HG03378 (cell line): ENCODE measurements around the gene IRF3.
"Not testable (repeated sequence)": the region's sequence is repeated elsewhere in the genome, so short reads cannot be mapped to it uniquely, and the experiment has no call there.

Experiments
- ATAC-seq: cut with Tn5 transposase; IDR thresholded peaks from one replicate; pipeline ENCODE4 v1.9.1; 2021; ENCODE audit warnings: mild to moderate bottlenecking, moderate library complexity; ENCODE audit not compliant: unreplicated experiment

The IRF3 gene

DNA sequence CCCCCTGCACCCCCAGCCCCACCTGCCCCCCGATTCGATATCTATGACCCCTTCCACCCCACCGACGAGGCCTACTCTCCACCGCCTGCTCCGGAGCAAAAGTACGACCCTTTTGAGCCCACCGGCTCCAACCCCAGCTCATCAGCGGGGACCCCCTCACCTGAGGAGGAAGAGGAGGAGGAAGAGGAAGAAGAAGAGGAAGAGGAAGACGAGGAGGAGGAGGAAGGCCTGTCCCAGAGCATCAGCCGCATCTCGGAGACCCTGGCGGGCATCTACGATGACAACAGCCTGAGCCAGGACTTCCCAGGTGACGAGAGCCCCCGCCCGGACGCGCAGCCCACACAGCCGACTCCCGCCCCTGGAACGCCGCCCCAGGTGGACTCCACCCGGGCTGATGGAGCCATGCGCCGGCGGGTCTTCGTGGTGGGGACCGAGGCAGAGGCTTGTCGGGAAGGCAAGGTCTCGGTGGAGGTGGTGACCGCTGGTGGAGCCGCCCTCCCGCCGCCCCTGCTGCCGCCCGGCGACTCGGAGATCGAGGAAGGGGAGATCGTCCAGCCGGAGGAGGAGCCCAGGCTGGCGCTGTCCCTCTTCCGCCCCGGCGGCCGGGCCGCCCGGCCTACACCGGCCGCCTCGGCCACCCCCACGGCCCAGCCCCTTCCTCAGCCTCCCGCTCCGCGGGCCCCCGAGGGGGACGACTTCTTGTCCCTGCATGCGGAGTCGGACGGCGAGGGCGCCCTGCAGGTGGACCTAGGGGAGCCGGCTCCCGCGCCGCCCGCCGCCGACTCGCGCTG is 14.4 kb downstream of the IRF3 start:
- ATAC-seq = no peak

DNA sequence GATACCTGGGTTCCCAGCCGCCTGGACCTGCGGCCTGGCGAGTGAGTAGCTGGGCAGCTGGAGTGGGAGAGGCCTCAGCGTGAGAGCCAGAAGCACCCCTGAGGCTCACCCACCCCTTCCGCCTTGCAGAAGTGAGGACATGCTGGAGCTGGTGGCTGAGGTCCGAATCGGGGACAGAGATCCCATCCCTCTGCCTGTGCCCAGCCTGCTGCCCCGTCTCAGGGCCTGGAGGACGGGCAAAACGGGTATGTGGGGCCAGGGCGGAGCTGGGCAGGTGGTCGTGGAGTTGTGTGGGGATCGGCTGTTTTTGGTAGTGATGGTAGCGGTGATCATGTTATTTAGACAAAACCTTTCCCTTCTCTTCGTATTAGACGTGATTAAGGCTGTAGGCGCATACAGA is 19.1 kb downstream of the IRF3 start:
- no peak for ATAC-seq

DNA sequence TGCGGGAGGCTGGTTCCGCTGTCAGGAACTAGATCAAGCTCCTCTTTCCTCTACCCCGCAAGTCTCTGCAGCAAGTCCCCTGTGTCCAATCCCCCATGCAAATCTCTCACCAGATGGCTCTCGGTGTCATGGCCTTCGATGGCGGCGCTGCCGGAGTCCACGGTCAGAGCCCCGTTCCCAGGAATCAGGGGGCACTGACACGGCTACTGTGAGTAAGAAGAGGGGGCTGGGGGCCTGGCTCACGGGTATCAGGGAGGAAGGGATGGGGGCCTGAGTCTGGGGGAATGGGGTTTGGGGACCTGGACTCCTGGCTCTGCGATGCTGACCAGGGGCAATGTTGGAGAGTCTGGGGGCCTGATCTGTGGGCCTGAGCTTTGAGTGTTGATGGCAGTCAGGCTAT is 19.7 kb downstream of the IRF3 start:
- no peak for ATAC-seq

GRCh38 chr19:49645592-49645991 is 20.1 kb downstream of the IRF3 start:
- no peak for ATAC-seq

DNA sequence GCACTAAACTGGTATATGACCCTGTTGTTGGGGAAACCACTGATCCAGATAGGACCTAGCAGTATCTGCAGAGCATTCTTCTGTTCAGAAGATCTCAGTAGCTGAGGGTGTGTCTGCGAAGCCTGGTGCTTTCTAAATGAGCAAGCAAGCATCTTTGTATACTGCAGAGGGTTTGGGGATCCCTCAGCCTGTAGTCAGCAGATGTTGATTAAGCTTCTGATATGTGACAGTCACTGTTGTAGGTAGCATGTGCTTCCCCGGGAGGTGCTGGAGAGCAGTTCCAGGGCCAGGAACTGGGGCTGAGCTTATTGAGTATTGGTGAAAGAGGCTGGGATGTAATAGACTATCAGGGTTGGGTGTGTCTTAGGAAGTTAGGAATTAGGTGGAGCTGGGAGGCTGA is 22.2 kb downstream of the IRF3 start:
- ATAC-seq = no peak

GRCh38 chr19:49642492-49643035 is 23.1 kb downstream of the IRF3 start:
- ATAC-seq = no peak

DNA sequence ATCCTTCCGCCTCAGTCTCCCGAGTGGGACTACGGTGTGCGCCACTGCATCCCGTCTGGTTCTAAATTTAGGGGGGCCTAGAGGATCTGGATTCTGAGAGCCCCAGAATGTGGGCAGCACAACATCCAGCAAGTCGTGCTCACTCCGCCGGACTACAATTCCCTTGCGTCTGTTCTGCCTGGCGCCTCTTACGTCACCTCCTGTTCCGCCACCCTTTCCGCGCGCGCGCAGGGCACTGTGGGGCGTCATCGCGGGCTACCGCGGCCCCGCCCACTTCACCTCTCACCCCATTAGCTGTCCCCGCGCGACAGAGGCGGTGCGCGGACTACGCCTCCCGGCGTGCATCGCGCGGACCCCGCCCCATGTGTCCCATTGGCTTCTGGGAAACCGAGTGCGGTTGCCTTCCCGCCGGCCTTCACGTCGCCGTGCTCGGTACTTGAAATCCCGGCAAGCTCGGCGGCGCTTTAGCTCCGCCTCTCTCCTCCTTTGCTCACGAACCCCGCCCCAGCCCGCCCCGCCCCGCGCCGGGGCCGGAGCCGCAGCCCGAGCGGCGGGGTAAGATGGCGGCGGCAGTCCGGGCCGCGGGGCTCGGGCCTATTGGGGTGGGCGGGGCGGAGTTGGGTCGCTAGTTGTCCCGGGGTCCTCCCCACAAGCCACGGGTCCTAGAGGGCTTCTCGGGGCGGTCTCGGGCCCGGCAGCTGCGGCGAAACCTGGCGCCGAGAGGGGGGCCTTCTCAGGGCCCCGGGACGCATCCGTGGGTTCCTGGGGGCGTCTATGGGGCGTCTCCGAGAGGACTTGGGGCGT is 23.8 kb downstream of the IRF3 start, which contains the start of gene SCAF1:
Gene SCAF1, plus strand, starts transcription at position 522 of the 804 bp plus-strand sequence. CDS start 2,818 bp downstream, outside the sequence.
- ATAC-seq = peak; percentile 52

GRCh38 chr19:49640113-49640898 is 25.4 kb downstream of the IRF3 start, which contains the start of gene RRAS:
Gene RRAS (minus strand): TSS chr19:49640143. CDS start chr19:49640098, 45 bp downstream.
- peak; percentile 76 for ATAC-seq

DNA sequence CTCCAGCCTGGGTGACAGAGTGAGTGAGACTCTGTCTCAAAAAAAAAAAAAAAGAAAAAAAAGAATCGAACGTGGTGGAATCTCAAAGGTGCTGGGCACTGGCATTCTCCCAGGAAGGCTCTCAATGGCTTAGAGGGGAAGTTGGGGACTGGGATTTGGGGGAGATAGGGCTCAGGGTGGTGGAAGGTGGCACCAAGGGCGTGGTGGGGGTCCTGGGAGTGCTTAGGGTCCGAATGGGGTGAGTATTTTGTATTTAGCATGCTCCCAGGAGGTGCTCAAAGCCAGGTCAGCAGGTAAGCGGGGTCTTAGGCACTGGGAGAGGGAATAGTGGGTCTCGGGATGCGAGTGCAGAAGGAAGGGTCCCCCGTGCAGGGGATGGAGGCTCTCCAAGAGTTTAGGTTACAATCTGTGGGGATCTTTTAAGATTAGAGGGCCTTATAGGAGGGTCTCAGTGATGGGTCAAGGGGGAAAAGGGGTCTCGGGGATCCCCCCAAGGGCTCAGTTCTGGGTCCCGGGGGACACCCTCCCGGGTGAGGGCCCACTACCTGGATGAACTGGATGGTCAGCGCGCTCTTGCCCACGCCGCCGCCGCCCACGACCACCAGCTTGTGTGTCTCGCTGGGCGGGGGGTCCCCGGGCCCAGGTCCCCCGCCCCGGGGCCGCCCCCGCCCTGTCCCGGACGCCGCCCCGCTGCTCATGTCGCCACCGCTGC is 26.1 kb downstream of the IRF3 start:
- no peak for ATAC-seq

DNA sequence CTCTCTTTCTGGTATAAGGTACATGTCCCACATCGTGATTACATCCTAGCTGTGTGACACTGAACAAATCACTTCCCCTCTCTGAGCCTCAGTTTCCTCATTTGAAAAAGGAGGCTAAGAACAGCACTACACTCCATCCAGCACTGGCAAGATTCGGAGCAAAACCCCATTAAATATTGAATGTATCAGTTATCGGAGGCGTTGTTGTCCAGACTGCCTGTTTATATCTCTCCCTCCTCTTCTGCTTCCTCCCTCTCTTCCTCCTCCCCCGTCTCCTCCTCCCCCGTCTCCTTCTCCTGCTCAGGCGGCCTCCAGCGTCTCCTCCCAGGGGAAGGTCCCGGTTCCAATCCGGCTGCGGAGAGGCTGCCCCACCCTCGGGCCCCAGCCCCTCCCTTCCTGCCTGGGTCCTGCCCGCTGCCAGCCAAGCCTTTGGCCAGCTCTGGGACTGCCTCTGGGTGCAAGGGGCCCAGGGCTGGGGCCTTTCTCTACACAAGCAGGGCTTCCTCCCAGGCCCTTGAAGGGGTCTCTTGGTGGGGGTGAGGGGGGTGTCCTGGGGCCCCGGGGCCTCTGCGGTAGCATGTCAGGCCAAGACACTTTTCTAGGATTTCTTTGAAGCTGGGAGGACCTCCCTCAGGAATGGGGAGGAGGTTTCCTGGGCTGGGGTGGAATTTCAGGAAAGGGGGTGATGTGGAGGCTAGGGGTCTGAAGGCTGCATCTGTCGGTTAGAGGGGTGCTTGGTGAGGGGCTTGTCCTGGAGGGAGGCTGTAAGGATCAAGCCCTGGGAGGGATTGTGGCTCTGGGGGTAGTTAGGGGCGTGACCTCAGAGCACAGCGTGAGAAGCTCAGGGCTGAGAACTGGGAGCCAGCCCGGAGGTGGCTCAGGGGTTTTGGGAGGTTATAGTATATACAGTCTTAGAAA is 27.6 kb downstream of the IRF3 start:
- ATAC-seq = no peak

- no peak for ATAC-seq
Observed at GRCh38 chr19:49636233-49636932, 29.3 kb downstream of the IRF3 start.

DNA sequence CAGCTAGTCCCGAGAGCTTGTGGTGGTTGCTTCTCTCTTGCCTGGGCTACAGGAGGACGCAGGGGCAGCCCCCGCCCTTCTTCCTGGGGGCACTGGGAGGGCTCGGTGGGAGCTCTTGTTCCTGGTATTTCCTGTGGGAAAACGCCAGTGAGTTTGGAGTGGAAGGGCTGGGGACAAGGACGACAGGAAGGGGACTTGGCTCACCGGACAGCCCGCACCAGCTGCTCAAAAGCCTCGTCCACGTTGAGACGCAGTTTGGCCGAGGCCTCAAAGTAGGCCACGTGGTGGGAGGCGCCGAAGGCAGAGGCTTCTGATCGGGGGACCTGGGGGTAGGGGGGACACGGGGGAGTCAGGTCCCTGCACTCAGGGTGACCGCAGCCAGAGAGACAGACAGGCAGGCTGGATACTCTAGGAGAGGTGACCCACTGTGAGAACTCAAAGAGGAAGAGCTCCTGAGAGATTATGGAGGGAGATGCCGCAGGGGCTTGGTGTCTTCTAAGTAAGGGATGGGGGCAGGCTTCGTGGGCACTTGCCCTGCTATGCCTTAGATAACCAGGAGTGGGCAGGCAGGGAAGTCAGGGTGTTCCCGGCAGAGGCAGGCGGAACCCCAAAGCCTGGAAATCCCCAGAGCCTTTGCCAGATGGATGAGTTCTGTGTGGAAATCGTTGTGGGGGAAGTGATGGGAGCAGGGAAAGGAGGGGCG is 30.0 kb downstream of the IRF3 start:
- no peak for ATAC-seq

DNA sequence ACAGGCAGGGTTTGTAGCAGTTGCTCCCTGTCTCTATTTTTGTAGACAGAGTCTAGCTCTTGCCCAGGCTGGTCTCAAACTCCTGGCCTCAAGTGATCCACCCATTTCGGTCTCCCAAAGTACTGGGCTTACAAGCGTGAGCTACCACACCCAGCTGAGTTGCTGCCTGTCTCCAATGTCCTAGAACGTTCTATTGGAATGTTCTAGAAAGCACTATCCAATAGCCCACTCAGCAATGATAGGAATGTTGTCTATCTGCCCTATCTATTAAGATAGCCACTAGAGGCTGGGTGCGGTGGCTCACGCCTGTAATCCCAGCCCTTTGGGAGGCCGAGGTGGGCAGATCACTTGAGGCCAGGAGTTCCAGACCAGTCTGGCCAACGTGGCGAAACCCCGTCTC is 32.4 kb downstream of the IRF3 start:
- ATAC-seq = not testable (repeated sequence)

DNA sequence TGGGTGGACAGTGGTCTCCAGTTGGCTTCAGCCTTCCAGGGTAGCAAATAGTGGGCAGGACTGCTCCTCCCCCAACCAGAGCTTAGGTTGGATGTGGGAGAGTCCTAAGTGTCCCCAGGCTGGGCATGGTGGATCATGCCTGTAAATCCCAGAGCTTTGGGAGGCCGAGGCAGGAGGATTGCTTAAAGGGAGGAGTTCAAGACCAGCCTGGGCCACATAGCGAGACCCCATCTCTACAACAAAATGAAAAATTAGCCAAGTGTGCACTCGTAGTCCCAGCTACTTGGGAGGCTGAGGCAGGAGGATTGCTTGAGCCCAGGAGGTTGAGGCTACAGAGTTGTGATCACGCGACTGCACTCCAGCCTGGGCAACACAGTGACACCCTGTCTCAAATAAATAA is 33.1 kb downstream of the IRF3 start:
- ATAC-seq = no peak

- ATAC-seq = no peak
Observed at GRCh38 chr19:49631610-49632192, 34.0 kb downstream of the IRF3 start.

DNA sequence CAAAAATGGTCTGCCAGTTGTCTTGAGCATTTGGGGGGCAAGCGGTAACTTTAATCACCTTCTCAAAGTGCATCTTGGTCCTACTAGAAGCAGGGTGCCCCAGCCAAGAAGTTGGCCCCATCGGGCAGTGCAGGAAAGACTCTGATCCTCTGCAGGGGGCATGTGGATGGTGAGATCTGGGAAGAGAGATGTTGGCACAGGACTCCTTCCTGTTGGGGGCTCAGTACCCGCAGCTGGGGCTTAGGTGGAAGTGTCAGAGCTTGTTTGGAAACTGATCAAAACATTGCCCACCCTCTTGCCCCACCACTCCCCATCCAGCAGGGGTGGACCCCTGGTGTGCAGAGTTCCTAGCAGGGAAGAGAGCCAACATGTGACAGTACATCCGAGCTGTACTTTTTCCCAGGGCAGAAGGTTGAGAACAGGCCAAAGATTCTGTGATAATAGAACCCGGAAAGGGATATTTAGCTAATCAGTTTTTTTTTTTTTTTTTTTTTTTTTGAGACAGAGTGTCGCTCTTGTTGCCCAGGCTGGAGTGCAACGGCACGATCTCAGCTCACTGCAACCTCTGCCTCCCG is 34.6 kb downstream of the IRF3 start:
- no peak for ATAC-seq

- no peak for ATAC-seq
Observed at GRCh38 chr19:49629659-49630058, 36.0 kb downstream of the IRF3 start.
